Inferior parietal cortex (tissue), 1 donor: ENCODE results near the gene HTR7.
"Not testable (repeated sequence)": the region's sequence is repeated elsewhere in the genome, so short reads cannot be mapped to it uniquely, and the experiment has no call there.

Source experiments
- DNase-seq: peaks from one replicate; pipeline ENCODE4 v3.0.0-alpha.2; 2016; ENCODE audit errors: extremely low spot score

The HTR7 gene

GRCh38 chr10:90858461-90858968 is 676 bp upstream of the HTR7 start:
- no peak for DNase-seq

GRCh38 chr10:90856964-90857634 is 740 bp downstream of the HTR7 start:
- no peak for DNase-seq

GRCh38 chr10:90856261-90856660 is 1.6 kb downstream of the HTR7 start:
- DNase-seq, result no peak

GRCh38 chr10:90855126-90855525 is 2.7 kb downstream of the HTR7 start:
- DNase-seq, result no peak

GRCh38 chr10:90849956-90850749 is 7.7 kb downstream of the HTR7 start:
- no peak for DNase-seq

- DNase-seq, result no peak
Observed at GRCh38 chr10:90847436-90847835, 10.4 kb downstream of the HTR7 start.

- no peak for DNase-seq
Observed at GRCh38 chr10:90846746-90847145, 11.1 kb downstream of the HTR7 start.

GRCh38 chr10:90845726-90846125 is 12.1 kb downstream of the HTR7 start:
- DNase-seq, result no peak

GRCh38 chr10:90842725-90843124 is 15.1 kb downstream of the HTR7 start:
- DNase-seq, result no peak

GRCh38 chr10:90837486-90837885 is 20.4 kb downstream of the HTR7 start:
- DNase-seq, result no peak

GRCh38 chr10:90834326-90834725 is 23.5 kb downstream of the HTR7 start:
- DNase-seq, result no peak

- DNase-seq, result no peak
Observed at GRCh38 chr10:90832111-90832510, 25.7 kb downstream of the HTR7 start.

GRCh38 chr10:90822508-90822907 is 35.3 kb downstream of the HTR7 start:
- DNase-seq, result no peak

GRCh38 chr10:90821864-90822263 is 36.0 kb downstream of the HTR7 start:
- not testable (repeated sequence) for DNase-seq

- DNase-seq, result no peak
Observed at GRCh38 chr10:90819911-90820310, 37.9 kb downstream of the HTR7 start.

- no peak for DNase-seq
Observed at GRCh38 chr10:90818736-90819135, 39.1 kb downstream of the HTR7 start.

GRCh38 chr10:90817128-90817889 is 40.5 kb downstream of the HTR7 start:
- no peak for DNase-seq

GRCh38 chr10:90816466-90816865 is 41.4 kb downstream of the HTR7 start:
- no peak for DNase-seq

GRCh38 chr10:90813594-90814365 is 44.1 kb downstream of the HTR7 start:
- no peak for DNase-seq

- not testable (repeated sequence) for DNase-seq
Observed at GRCh38 chr10:90807106-90807505, 50.7 kb downstream of the HTR7 start.

GRCh38 chr10:90806677-90807076 is 51.2 kb downstream of the HTR7 start:
- DNase-seq, result no peak

- DNase-seq, result no peak
Observed at GRCh38 chr10:90805206-90805605, 52.6 kb downstream of the HTR7 start.
